Upper lobe of left lung (tissue), 4 donors: ENCODE measurements around the gene SHC1.

ENCODE experiments used
- CTCF ChIP-seq, 6 experiments: fragments of 450-650 bp in 4 of 6; fragments of 200-600 bp in 2 of 6; sonication (generic) in 2 of 6; IDR thresholded peaks; one replicate each; pipeline ENCODE4 v1.5.1; 2016 to 2019; ENCODE audit warnings: antibody characterized with exemption in 6 of 6
- POLR2A ChIP-seq, 4 donors: fragments of 450-650 bp; IDR thresholded peaks; one replicate each; pipeline ENCODE4 v1.5.1; 2016 to 2017; ENCODE audit warnings: antibody characterized with exemption in 4 of 4, mild to moderate bottlenecking in 2 of 4

GRCh38 chr1:155006601-155007101, 36.1 kb upstream of the SHC1 start:
- no peak for TF ChIP-seq POLR2A (IDR thresholded peaks at IDR 0.05)
- no peak for TF ChIP-seq CTCF (IDR thresholded peaks at IDR 0.05)
